ENCODE measurements around the gene SMIM45.

The SMIM45 gene

GRCh38 chr22:41928593-41929417 lies 23.1 kb upstream of the SMIM45 start (continued):
- no peak for TF ChIP-seq ZNF426 (tag by site-specific recombination; IDR thresholded peaks at IDR 0.05)
- no peak for TF ChIP-seq ZNF654 (tag by site-specific recombination; IDR thresholded peaks at IDR 0.05; ENCODE audit: low read depth)
- no peak for TF ChIP-seq ZNF530 (tag by site-specific recombination; IDR thresholded peaks at IDR 0.05; ENCODE audit: low read depth)

GRCh38 chr22:41929418-41929810 lies 22.5 kb upstream of the SMIM45 start:
- H3K27ac ChIP-seq (ENCODE audit: extremely low read depth, low read depth, low read length), result no peak overlapping the region
- H3K36me3 ChIP-seq (ENCODE audit: control insufficient read depth in 2 of 2, insufficient read depth in 1 of 2, low read length in 2 of 2), result peaks cover 5 to 24% of the 10 kb centered on the region in 2 experiments; a peak in 2 of 3 replicates
- ChIA-PET CTCF (interaction anchor here (0.7 to 1.4 kb wide), 2 partner anchors 18 to 232 kb away, joined by 3 to 6 read pairs; no protein-coding TSS in a partner anchor), POLR2A (interaction anchor here (0.5 to 4.3 kb wide), 4 partner anchors 14 to 241 kb away, joined by 3 to 27 read pairs (median 4); partner anchors contain the start of genes CENPM and SNU13)
- peak; percentile 71 for TF ChIP-seq GLIS1 (tag by site-specific recombination; IDR thresholded peaks at IDR 0.05)
- TF ChIP-seq ZNF585B (tag by site-specific recombination; IDR thresholded peaks at IDR 0.05), result no peak
- peak; percentile 81 for TF ChIP-seq ZBTB48 (tag by site-specific recombination; IDR thresholded peaks at IDR 0.05)
- peak; percentile 52; the same call in 1 of the 2 replicates for TF ChIP-seq ZBTB20 (tag by site-specific recombination; IDR thresholded peaks at IDR 0.05)
- peak; percentile 19; the same call in 1 of the 2 replicates for TF ChIP-seq PATZ1 (tag by site-specific recombination; IDR thresholded peaks at IDR 0.05)
- TF ChIP-seq GLIS2 (tag by site-specific recombination; IDR thresholded peaks at IDR 0.05), result 0 out of 2 replicates have a peak, but pooled peaks have one; percentile 20
- TF ChIP-seq ZBTB17 (tag by site-specific recombination; IDR thresholded peaks at IDR 0.05), result 0 out of 2 replicates have a peak, but pooled peaks have one; percentile 11
- no peak for TF ChIP-seq HOXC10 (CRISPR knock-in tag; IDR thresholded peaks at IDR 0.05)
- H3K9me3 ChIP-seq (ENCODE audit: control insufficient read depth, insufficient read depth, low read depth, low read length), result no peaks in the 10 kb centered on the region
- H3K4me1 ChIP-seq (ENCODE audit: control insufficient read depth, insufficient read depth, low read length), result peaks cover 2% of the 10 kb centered on the region; the same call in 1 of the 2 replicates
- no peak overlapping the region for H3K4me3 ChIP-seq (ENCODE audit: low read depth, low read length)

- TF ChIP-seq ZBTB48 (tag by site-specific recombination; IDR thresholded peaks at IDR 0.05), result peak; percentile 79
- no peak for TF ChIP-seq ZNF660 (tag by site-specific recombination; IDR thresholded peaks at IDR 0.05)
- no peak overlapping the region for H3K4me3 ChIP-seq (ENCODE audit: low read depth, low read length)
- peaks cover 9 to 46% of the 10 kb centered on the region in 2 experiments; a peak in 2 of 3 replicates for H3K36me3 ChIP-seq (ENCODE audit: control insufficient read depth in 2 of 2, insufficient read depth in 1 of 2, low read length in 2 of 2)
- H3K9me3 ChIP-seq (ENCODE audit: control insufficient read depth, insufficient read depth, low read depth, low read length), result no peaks in the 10 kb centered on the region
- ChIA-PET CTCF (interaction anchor here (0.5 to 1.1 kb wide), 3 partner anchors 16 to 253 kb away, joined by 3 to 5 read pairs (median 3); no protein-coding TSS in a partner anchor), POLR2A (no interaction called here)
- peak overlapping the region; percentile 28; the same call in 1 of the 2 replicates for H3K27ac ChIP-seq (ENCODE audit: extremely low read depth, low read depth, low read length)
- H3K4me1 ChIP-seq (ENCODE audit: control insufficient read depth, insufficient read depth, low read length), result no peaks in the 10 kb centered on the region; the same call in 1 of the 2 replicates
Measured at GRCh38 chr22:41931701-41932269, 20.2 kb upstream of the SMIM45 start.

GRCh38 chr22:41932353-41932752 lies 19.6 kb upstream of the SMIM45 start:
- TF ChIP-seq ZNF132 (tag by site-specific recombination; IDR thresholded peaks at IDR 0.05; ENCODE audit: borderline replicate concordance) (no peak), ZNF211 (tag by site-specific recombination; IDR thresholded peaks at IDR 0.05; ENCODE audit: low read depth) (no peak), ZBTB21 (tag by site-specific recombination; IDR thresholded peaks at IDR 0.05) (no peak), ZBTB20 (tag by site-specific recombination; IDR thresholded peaks at IDR 0.05) (0 out of 2 replicates have a peak, but pooled peaks have one; percentile 17)
- H3K4me3 ChIP-seq (ENCODE audit: low read depth, low read length), result no peak overlapping the region
- H3K27ac ChIP-seq (ENCODE audit: extremely low read depth, low read depth, low read length), result peak overlapping the region; percentile 28; the same call in 1 of the 2 replicates
- no peaks in the 10 kb centered on the region for H3K9me3 ChIP-seq (ENCODE audit: control insufficient read depth, insufficient read depth, low read depth, low read length)
- CTCF ChIA-PET, result interaction anchor here (0.5 to 0.8 kb wide), 2 partner anchors 236 to 238 kb away, joined by 3 read pairs; no protein-coding TSS in a partner anchor
- no peaks in the 10 kb centered on the region; the same call in 1 of the 2 replicates for H3K4me1 ChIP-seq (ENCODE audit: control insufficient read depth, insufficient read depth, low read length)
- POLR2A ChIA-PET, result no interaction called here
- peaks cover 14 to 52% of the 10 kb centered on the region in 2 experiments; a peak in 2 of 3 replicates for H3K36me3 ChIP-seq (ENCODE audit: control insufficient read depth in 2 of 2, insufficient read depth in 1 of 2, low read length in 2 of 2)
